IPS-20b (cell line): ENCODE measurements around the gene MUCL1.

ENCODE experiments used
- H3K27ac ChIP-seq: one replicate; pipeline ENCODE4 v1.5.1; 2013; ENCODE audit warnings: low read length
- H3K27me3 ChIP-seq: 2 replicates; pipeline ENCODE4 v1.6.1; 2013; ENCODE audit warnings: mild to moderate bottlenecking, low read length, inconsistent platforms; ENCODE audit not compliant: insufficient read depth
- H3K36me3 ChIP-seq: 2 replicates; pipeline ENCODE4 v1.6.1; 2013; ENCODE audit warnings: low read depth, mild to moderate bottlenecking, inconsistent platforms, low read length, moderate library complexity; ENCODE audit not compliant: insufficient read depth
- H3K4me1 ChIP-seq: 2 replicates; pipeline ENCODE4 v1.6.1; 2013; ENCODE audit warnings: mild to moderate bottlenecking, control low read depth, inconsistent platforms, low read length, moderate library complexity; ENCODE audit not compliant: insufficient read depth
- H3K4me3 ChIP-seq: 2 replicates; pipeline ENCODE4 v1.5.1; 2013; ENCODE audit warnings: mild to moderate bottlenecking, low read length, inconsistent platforms
- H3K9ac ChIP-seq: 2 replicates; pipeline ENCODE4 v1.6.1; 2013; ENCODE audit warnings: low read depth, mild to moderate bottlenecking, inconsistent platforms, low read length, moderate library complexity
- H3K9me3 ChIP-seq: 2 replicates; pipeline ENCODE4 v1.6.1; 2013; ENCODE audit warnings: mild to moderate bottlenecking, low read depth, low read length, inconsistent platforms; ENCODE audit not compliant: insufficient read depth

MUCL1 gene

GRCh38 chr12:54853933-54854538, at the start of gene MUCL1:
TSS of gene MUCL1 (plus strand) at chr12:54854516. CDS start at chr12:54854583, 67 bp downstream.
- peaks cover 8% of the 10 kb centered on the region for H3K27me3 ChIP-seq
- H3K4me1 ChIP-seq = no peaks in the 10 kb centered on the region
- no peaks in the 10 kb centered on the region for H3K36me3 ChIP-seq
- no peak within 1 kb of the TSS for H3K4me3 ChIP-seq
- no peaks in the 10 kb centered on the region for H3K9me3 ChIP-seq
- no peak within 1 kb of the TSS for H3K9ac ChIP-seq
- H3K27ac ChIP-seq = no peak within 1 kb of the TSS

- H3K36me3 ChIP-seq = no peaks in the 10 kb centered on the region
- peaks cover 23% of the 10 kb centered on the region for H3K9me3 ChIP-seq
- no peaks in the 10 kb centered on the region for H3K4me1 ChIP-seq
- no peak overlapping the region for H3K9ac ChIP-seq
- no peak overlapping the region for H3K4me3 ChIP-seq
- H3K27me3 ChIP-seq = no peaks in the 10 kb centered on the region
- H3K27ac ChIP-seq = no peak overlapping the region
These were observed 32.6 kb upstream of the MUCL1 start for GRCh38 chr12:54821676-54822075.

- peaks cover 9% of the 10 kb centered on the region for H3K9me3 ChIP-seq
- H3K27me3 ChIP-seq = no peaks in the 10 kb centered on the region
- H3K4me1 ChIP-seq = no peaks in the 10 kb centered on the region
- H3K36me3 ChIP-seq = no peaks in the 10 kb centered on the region
- H3K4me3 ChIP-seq = no peak overlapping the region
- no peak overlapping the region for H3K9ac ChIP-seq
- H3K27ac ChIP-seq = no peak overlapping the region
These were observed 29.9 kb upstream of the MUCL1 start for GRCh38 chr12:54824402-54824801.

- Histone ChIP-seq H3K36me3 (no peaks in the 10 kb centered on the region), H3K27ac (no peak overlapping the region), H3K9ac (no peak overlapping the region), H3K4me3 (no peak overlapping the region), H3K9me3 (no peaks in the 10 kb centered on the region), H3K4me1 (no peaks in the 10 kb centered on the region), H3K27me3 (no peaks in the 10 kb centered on the region)
These were observed 24.8 kb upstream of the MUCL1 start for GRCh38 chr12:54829511-54829910.

- H3K36me3 ChIP-seq = no peaks in the 10 kb centered on the region
- H3K27me3 ChIP-seq = no peaks in the 10 kb centered on the region
- no peak overlapping the region for H3K4me3 ChIP-seq
- H3K9ac ChIP-seq = no peak overlapping the region
- no peak overlapping the region for H3K27ac ChIP-seq
- no peaks in the 10 kb centered on the region for H3K9me3 ChIP-seq
- no peaks in the 10 kb centered on the region for H3K4me1 ChIP-seq
These were observed 24.1 kb upstream of the MUCL1 start for GRCh38 chr12:54830199-54830598.

- Histone ChIP-seq H3K36me3 (no peaks in the 10 kb centered on the region), H3K9me3 (no peaks in the 10 kb centered on the region), H3K27me3 (no peaks in the 10 kb centered on the region), H3K4me1 (no peaks in the 10 kb centered on the region), H3K27ac (no peak overlapping the region), H3K4me3 (no peak overlapping the region), H3K9ac (no peak overlapping the region)
These were observed 22.7 kb upstream of the MUCL1 start for GRCh38 chr12:54831631-54832030.

- Histone ChIP-seq H3K4me3 (no peak overlapping the region), H3K9ac (no peak overlapping the region), H3K4me1 (no peaks in the 10 kb centered on the region), H3K27me3 (no peaks in the 10 kb centered on the region), H3K36me3 (no peaks in the 10 kb centered on the region), H3K27ac (no peak overlapping the region), H3K9me3 (no peaks in the 10 kb centered on the region)
These were observed 14.0 kb upstream of the MUCL1 start for GRCh38 chr12:54840244-54840865.

GRCh38 chr12:54857406-54857805, 3.1 kb downstream of the MUCL1 start:
- H3K9me3 ChIP-seq = no peaks in the 10 kb centered on the region
- peaks cover 20% of the 10 kb centered on the region for H3K27me3 ChIP-seq
- no peak overlapping the region for H3K27ac ChIP-seq
- no peak overlapping the region for H3K4me3 ChIP-seq
- no peak overlapping the region for H3K9ac ChIP-seq
- H3K4me1 ChIP-seq = no peaks in the 10 kb centered on the region
- H3K36me3 ChIP-seq = no peaks in the 10 kb centered on the region

GRCh38 chr12:54858562-54858961, 4.2 kb downstream of the MUCL1 start:
- no peaks in the 10 kb centered on the region for H3K9me3 ChIP-seq
- no peak overlapping the region for H3K4me3 ChIP-seq
- H3K27ac ChIP-seq = no peak overlapping the region

GRCh38 chr12:54859502-54859901, 5.2 kb downstream of the MUCL1 start:
- no peak overlapping the region for H3K27ac ChIP-seq
- peaks cover 7% of the 10 kb centered on the region; the same call in 1 of the 2 replicates for H3K4me1 ChIP-seq
- no peaks in the 10 kb centered on the region for H3K9me3 ChIP-seq
- H3K4me3 ChIP-seq = no peak overlapping the region
- H3K9ac ChIP-seq = no peak overlapping the region
- no peaks in the 10 kb centered on the region for H3K36me3 ChIP-seq
- peaks cover 20% of the 10 kb centered on the region for H3K27me3 ChIP-seq

More at GRCh38 chr12:54858562-54858961, 4.2 kb downstream of the MUCL1 start:
- Histone ChIP-seq H3K36me3 (no peaks in the 10 kb centered on the region), H3K27me3 (peaks cover 20% of the 10 kb centered on the region), H3K4me1 (no peaks in the 10 kb centered on the region), H3K9ac (no peak overlapping the region)

GRCh38 chr12:54861927-54862326, 7.6 kb downstream of the MUCL1 start:
- H3K36me3 ChIP-seq = no peaks in the 10 kb centered on the region
- H3K27ac ChIP-seq = no peak overlapping the region
- H3K9ac ChIP-seq = no peak overlapping the region
- H3K4me1 ChIP-seq = peaks cover 7% of the 10 kb centered on the region; the same call in 1 of the 2 replicates
- no peak overlapping the region for H3K4me3 ChIP-seq
- H3K27me3 ChIP-seq = peaks cover 20% of the 10 kb centered on the region
- H3K9me3 ChIP-seq = no peaks in the 10 kb centered on the region

GRCh38 chr12:54863948-54864618, 9.8 kb downstream of the MUCL1 start:
- Histone ChIP-seq H3K36me3 (no peaks in the 10 kb centered on the region), H3K4me1 (peaks cover 7% of the 10 kb centered on the region; the same call in 1 of the 2 replicates), H3K27ac (no peak overlapping the region), H3K9ac (no peak overlapping the region), H3K27me3 (peaks cover 12% of the 10 kb centered on the region), H3K9me3 (no peaks in the 10 kb centered on the region), H3K4me3 (no peak overlapping the region)
